A172 (cell line): Measurements from ENCODE around the gene PF4V1. TPM values are rescaled to one million over a fixed set of nuclear protein-coding genes. Genes with fewer than 3 reads are reported as not detected.
A peak's percentile ranks its signal among the peaks of the same experiment; 100 is the strongest.
"Not testable (repeated sequence)": the region's sequence is repeated elsewhere in the genome, so short reads cannot be mapped to it uniquely, and the experiment has no call there.

Source experiments
- DNase-seq: peaks from one replicate; pipeline ENCODE4 v3.0.0-alpha.2; 2015; ENCODE audit warnings: low spot score
- total RNA-seq: library from RNA; depleted of rRNA; stranded (reverse); fragments of >200 nt; shearing (Covaris generic); gene quantifications from 2 replicates; pipeline ENCODE4 v1.2.3, GENCODE V29; 2014

PF4V1 gene
- total RNA-seq, 1 experiment from 2014 or later: not detected

GRCh38 chr4:73870260-73870659 lies 17.2 kb downstream of the PF4V1 start:
- no peak for DNase-seq

- no peak for DNase-seq
These were observed 17.7 kb downstream of the PF4V1 start for GRCh38 chr4:73870768-73871167.

GRCh38 chr4:73871511-73872310 lies 18.6 kb downstream of the PF4V1 start:
- no peak for DNase-seq

- DNase-seq: no peak
These were observed 19.4 kb downstream of the PF4V1 start for GRCh38 chr4:73872316-73873108.

GRCh38 chr4:73874386-73874785 lies 21.3 kb downstream of the PF4V1 start:
- DNase-seq: no peak

GRCh38 chr4:73875401-73875800 lies 22.3 kb downstream of the PF4V1 start:
- DNase-seq: no peak

GRCh38 chr4:73883306-73883705 lies 30.2 kb downstream of the PF4V1 start:
- DNase-seq: peak; percentile 55

- peak; percentile 64 for DNase-seq
These were observed 32.6 kb downstream of the PF4V1 start for GRCh38 chr4:73885574-73886267.

- no peak for DNase-seq
These were observed 38.2 kb downstream of the PF4V1 start for GRCh38 chr4:73891326-73891725.

GRCh38 chr4:73891739-73892405 lies 38.8 kb downstream of the PF4V1 start:
- no peak for DNase-seq

GRCh38 chr4:73892966-73893365 lies 39.9 kb downstream of the PF4V1 start:
- DNase-seq: no peak

- no peak for DNase-seq
These were observed 40.9 kb downstream of the PF4V1 start for GRCh38 chr4:73894001-73894400.

- DNase-seq: no peak
These were observed 42.4 kb downstream of the PF4V1 start for GRCh38 chr4:73895201-73896175.

GRCh38 chr4:73896416-73896815 lies 43.3 kb downstream of the PF4V1 start:
- no peak for DNase-seq

GRCh38 chr4:73897380-73898136 lies 44.5 kb downstream of the PF4V1 start:
- DNase-seq: no peak

- not testable (repeated sequence) for DNase-seq
These were observed 46.2 kb downstream of the PF4V1 start for GRCh38 chr4:73899338-73899737.

GRCh38 chr4:73901031-73901430 lies 47.9 kb downstream of the PF4V1 start:
- no peak for DNase-seq

- no peak for DNase-seq
These were observed 49.0 kb downstream of the PF4V1 start for GRCh38 chr4:73902038-73902637.

- no peak for DNase-seq
These were observed 49.9 kb downstream of the PF4V1 start for GRCh38 chr4:73902817-73903547.
